Activated naive CD4-positive, alpha-beta T cell treated with anti-CD3 and anti-CD28 coated beads for 36 hours (primary cell): ENCODE measurements around the gene RAB20. TPM values are rescaled to one million over a fixed set of nuclear protein-coding genes. Genes with fewer than 3 reads are reported as not detected.
A peak's percentile ranks its signal among the peaks of the same experiment; 100 is the strongest.

Experiments used
- CTCF ChIA-PET: fragments of 350-600 bp; sonication (Branson Sonifier 250); formaldehyde crosslinking; loops from one replicate; lab custom pipeline; 2021; ENCODE audit warnings: antibody characterized with exemption; lab: Charles Lee
- DNase-seq: peaks from one replicate; pipeline ENCODE4 v3.0.0-alpha.2; 2020
- H3K27ac Mint-ChIP-seq: one replicate; pipeline ENCODE4 v1.8.0; 2021; ENCODE audit warnings: mild to moderate bottlenecking, mixed read lengths
- H3K27me3 Mint-ChIP-seq: one replicate; pipeline ENCODE4 v1.8.0; 2021; ENCODE audit warnings: low read depth, mixed read lengths
- H3K36me3 Mint-ChIP-seq: one replicate; pipeline ENCODE4 v1.8.0; 2021; ENCODE audit warnings: low read depth, mixed read lengths
- H3K4me1 Mint-ChIP-seq: one replicate; pipeline ENCODE4 v1.8.0; 2021; ENCODE audit warnings: low read depth, mixed read lengths
- H3K4me3 Mint-ChIP-seq: one replicate; pipeline ENCODE4 v1.8.0; 2021; ENCODE audit warnings: mild to moderate bottlenecking, moderate library complexity, mixed read lengths
- H3K9me3 Mint-ChIP-seq: one replicate; pipeline ENCODE4 v1.8.0; 2021; ENCODE audit warnings: mixed read lengths
- intact Hi-C: fragments of 100-400 bp; cut with micrococcal nuclease; formaldehyde crosslinking; loops from one replicate; pipeline ENCODE4 v1.15.1; 2023
- total RNA-seq, 2 experiments: library from RNA; stranded (reverse); gene quantifications; one replicate each; pipeline ENCODE4 v1.2.3, GENCODE V29; 2021

The RAB20 gene
- total RNA-seq, 2 experiments from 2014 or later: 1.4 to 1.5 TPM

DNA sequence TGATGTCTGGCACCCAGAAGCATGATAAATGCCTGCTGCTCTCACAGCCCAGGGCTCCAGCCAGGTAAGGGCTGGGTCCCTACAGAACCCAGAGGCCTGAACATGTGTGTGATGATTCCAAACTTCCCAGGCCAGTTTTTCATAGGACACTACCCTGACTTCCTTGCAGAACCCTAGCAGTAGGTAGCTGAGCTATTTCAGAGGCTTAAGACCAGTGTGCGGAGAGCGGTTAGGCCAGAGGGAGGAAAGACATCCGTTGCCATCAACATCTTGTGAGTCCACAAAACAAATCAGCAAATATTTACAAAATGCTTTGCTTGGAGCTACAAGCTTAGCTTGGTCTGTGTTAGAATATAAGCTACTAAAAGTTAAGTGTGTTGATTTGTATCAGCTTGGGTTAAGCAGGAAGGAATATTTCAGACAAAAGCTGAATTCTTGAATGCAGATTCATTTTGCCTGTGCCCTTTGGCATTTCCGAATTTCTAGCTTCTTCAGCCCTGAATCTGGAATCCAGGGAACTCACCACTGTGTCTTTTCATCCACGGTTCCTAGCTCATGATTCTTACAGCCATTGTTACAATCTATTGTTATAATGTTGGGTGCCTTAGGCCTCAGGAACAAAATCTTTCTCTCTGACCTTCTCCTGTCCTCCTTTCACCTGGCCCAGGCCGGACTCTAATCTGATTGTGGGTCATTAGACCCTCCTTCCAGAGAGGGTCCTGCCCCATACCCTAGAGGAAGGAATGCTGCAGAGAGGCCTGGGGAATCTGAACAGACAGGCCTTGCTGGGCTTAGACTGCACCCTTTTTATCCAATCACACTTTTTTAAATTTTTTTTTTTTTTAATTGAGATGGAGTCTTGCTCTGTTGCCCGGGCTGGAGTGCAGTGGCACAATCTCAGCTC is 12.4 kb downstream of the RAB20 start:
- Mint-ChIP-seq H3K4me3 (no peak overlapping the region), H3K4me1 (no peaks in the 10 kb centered on the region), H3K9me3 (peaks cover 7% of the 10 kb centered on the region), H3K27ac (no peak overlapping the region), H3K36me3 (peaks cover 8% of the 10 kb centered on the region), H3K27me3 (no peaks in the 10 kb centered on the region)
- DNase-seq: no peak
- intact Hi-C loops: no loop called here
- CTCF ChIA-PET: interaction anchor here (1.1 kb wide), 1 partner anchor 54 kb away, joined by 3 read pairs; no protein-coding TSS in a partner anchor

DNA sequence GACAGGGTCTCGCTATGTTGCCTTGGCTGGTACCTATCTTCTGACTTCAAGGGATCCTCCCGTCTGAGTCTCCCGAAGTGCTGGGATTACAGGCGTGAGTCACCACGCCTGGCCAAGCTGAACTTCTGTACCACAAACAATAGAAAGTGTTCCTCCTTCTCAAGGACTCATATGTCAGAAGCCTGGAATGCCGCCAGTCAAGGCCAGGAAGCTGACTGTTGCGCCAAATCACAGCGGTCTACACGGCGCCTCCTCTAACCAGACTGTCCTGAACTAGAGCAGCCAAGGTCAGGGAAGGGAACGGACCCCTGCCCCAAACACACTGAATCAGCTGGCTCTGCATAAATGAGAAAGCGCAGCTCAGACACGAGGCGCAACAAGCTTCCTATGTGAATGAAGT is 14.6 kb downstream of the RAB20 start:
- DNase-seq: no peak
- Mint-ChIP-seq H3K9me3 (peaks cover 7% of the 10 kb centered on the region), H3K4me3 (no peak overlapping the region), H3K27ac (no peak overlapping the region), H3K36me3 (peaks cover 8% of the 10 kb centered on the region), H3K27me3 (no peaks in the 10 kb centered on the region), H3K4me1 (no peaks in the 10 kb centered on the region)
- CTCF ChIA-PET: no interaction called here
- intact Hi-C loops: no loop called here

DNA sequence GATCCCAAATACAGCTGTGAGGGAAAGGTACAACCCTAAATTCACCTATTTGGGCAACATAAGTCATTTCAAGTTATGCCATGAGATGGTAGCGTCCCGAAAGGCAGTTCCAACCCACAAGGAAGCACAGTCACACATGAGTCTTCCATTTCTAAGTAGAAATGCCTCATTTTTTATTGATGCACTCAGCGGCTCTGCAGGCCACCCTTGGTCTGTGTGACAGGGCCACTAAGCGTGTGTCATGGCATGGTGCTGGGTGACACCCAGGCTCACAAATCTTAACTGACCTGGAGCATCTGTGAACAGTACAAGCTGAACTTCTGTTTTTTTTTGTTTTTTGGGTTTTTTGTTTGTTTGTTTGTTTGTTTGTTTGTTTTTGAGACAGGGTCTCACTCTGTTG is 15.1 kb downstream of the RAB20 start:
- Mint-ChIP-seq H3K27me3 (no peaks in the 10 kb centered on the region), H3K27ac (no peak overlapping the region), H3K4me1 (no peaks in the 10 kb centered on the region), H3K4me3 (no peak overlapping the region), H3K9me3 (peaks cover 7% of the 10 kb centered on the region), H3K36me3 (peaks cover 8% of the 10 kb centered on the region)
- no peak for DNase-seq
- CTCF ChIA-PET: interaction anchor here (1.1 kb wide), 1 partner anchor 13 kb away, joined by 3 read pairs; no protein-coding TSS in a partner anchor
- intact Hi-C loops: no loop called here

DNA sequence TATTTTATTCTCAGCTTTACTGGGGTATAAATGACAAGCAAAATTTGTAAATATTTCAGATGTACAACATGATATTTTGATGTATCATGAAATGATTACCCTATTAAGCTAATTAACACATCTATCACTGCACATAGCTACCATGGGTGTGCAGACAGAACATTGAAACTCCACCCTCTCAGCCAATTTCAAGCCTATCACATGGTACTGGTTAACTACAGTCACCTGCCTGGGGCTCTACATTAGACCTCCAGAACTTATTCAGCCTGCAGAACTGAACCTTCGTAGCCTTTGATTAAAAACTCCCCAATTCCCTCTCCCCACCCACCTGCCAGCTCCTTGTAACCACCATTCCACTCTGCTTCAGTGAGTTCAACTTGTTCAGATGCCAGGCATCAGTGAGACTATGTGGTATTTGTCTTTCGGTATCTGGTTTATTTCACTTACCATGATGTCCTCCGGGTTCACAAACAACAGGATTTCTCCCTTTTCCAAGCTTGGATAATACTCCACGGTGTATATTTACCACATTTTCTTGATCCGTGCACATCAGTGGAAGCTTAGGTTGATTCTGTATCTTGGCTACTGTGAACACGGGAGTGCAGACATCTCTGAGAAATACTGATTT is 19.2 kb downstream of the RAB20 start:
- Mint-ChIP-seq H3K36me3 (peaks cover 6% of the 10 kb centered on the region), H3K4me3 (no peak overlapping the region), H3K27ac (no peak overlapping the region), H3K9me3 (peaks cover 6% of the 10 kb centered on the region), H3K27me3 (no peaks in the 10 kb centered on the region), H3K4me1 (no peaks in the 10 kb centered on the region)
- intact Hi-C loops: no loop called here
- CTCF ChIA-PET: interaction anchor here (0.6 kb wide), 1 partner anchor 191 kb away, joined by 3 read pairs; no protein-coding TSS in a partner anchor
- DNase-seq: no peak

DNA sequence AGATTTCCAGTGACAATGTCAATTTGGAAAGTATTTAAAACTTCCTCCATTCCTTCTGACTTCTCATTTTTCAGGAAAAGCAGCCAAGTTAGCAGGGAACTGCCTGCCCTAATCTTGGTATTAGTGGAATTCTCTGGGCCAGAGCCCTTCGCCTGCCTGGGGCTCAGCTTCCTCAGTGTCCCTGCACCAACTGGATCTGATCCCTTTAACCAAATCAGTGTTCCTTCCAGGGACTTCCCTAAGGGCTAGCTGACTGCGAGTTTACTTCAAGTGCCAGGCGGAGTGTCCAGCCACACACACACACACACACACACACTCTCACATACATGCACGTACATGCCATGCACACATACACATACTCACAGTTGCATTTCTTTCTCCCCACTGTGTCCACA is 20.0 kb downstream of the RAB20 start:
- CTCF ChIA-PET: interaction anchor here (0.6 kb wide), 1 partner anchor 190 kb away, joined by 3 read pairs; no protein-coding TSS in a partner anchor
- H3K36me3 Mint-ChIP-seq: peaks cover 3% of the 10 kb centered on the region
- H3K4me3 Mint-ChIP-seq: no peak overlapping the region
- no peak overlapping the region for H3K27ac Mint-ChIP-seq
- intact Hi-C loops: no loop called here
- H3K27me3 Mint-ChIP-seq: no peaks in the 10 kb centered on the region
- no peaks in the 10 kb centered on the region for H3K4me1 Mint-ChIP-seq
- DNase-seq: no peak
- H3K9me3 Mint-ChIP-seq: no peaks in the 10 kb centered on the region

DNA sequence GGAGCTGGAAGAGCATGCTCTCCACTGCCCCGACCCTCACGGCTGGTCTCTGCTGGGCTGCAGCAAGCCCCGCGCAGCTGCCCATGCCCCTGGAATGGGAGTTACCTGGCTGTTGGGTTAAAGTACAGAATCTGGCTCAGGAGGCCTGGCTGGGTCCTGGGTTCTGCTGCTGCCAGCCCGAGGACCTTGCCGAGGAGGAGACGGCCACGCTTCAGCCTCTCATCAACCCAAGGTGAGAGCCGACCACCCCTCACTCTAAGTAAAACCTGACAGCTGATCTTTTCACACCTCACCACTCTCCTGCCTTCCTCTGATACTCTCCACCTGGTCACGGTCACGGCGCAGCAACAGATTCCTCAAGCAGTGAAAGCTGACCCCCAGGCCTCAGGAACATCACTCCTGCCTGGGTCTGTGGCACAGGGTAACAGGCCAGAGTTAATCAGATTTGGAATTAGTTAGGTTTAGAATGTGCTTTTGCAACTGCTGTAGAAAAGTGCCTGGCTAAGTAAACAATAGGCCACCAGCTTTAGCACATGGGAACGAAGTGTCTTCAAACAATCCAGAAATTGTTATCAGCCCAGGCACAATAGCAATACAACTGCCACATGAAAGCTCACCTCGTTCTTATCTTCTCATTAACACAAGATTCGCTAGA is 20.5 kb downstream of the RAB20 start:
- intact Hi-C loops: no loop called here
- Mint-ChIP-seq H3K4me3 (no peak overlapping the region), H3K27ac (no peak overlapping the region), H3K4me1 (peaks cover 5% of the 10 kb centered on the region), H3K9me3 (no peaks in the 10 kb centered on the region), H3K27me3 (no peaks in the 10 kb centered on the region), H3K36me3 (peaks cover 2% of the 10 kb centered on the region)
- CTCF ChIA-PET: no interaction called here
- no peak for DNase-seq

DNA sequence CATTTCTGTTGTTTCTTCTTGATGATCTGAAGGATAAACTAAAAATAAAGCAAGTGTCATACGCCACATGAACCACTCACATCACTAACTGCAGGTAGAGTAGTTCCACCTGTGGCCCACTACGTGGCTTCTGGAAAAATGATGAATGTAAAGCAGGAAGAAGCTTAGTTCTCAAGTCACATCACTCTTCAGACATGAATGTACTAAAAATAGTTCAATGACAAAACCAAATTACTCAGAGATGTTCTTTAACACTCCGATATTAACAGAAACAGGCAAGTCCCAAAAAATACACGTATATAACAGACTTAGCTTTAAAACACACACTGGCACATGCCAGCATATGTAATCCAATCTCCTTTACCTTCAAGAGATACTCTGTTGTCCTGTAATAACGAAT is 21.6 kb downstream of the RAB20 start:
- peaks cover under 1% of the 10 kb centered on the region for H3K36me3 Mint-ChIP-seq
- intact Hi-C loops: no loop called here

DNA sequence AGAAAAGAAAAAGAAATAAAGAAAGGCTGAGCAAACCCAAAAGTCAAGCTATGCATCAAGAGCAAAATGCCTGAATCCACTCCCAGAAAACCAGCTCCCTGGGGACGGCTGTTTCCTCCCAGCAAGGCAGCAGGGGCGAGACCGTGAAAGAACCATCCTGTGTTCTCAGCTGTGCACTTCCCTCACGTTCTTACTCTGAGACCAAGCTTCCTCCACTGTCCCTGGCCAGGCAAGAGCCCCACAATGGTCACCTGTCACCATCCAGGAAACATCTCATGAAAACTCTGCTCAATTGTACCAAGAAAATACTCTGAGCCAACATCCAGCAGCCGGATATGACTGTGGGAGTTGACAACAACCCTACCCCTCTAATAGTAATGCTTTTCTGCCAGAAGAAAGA is 22.9 kb downstream of the RAB20 start:
- Mint-ChIP-seq H3K27me3 (no peaks in the 10 kb centered on the region), H3K27ac (no peak overlapping the region), H3K36me3 (no peaks in the 10 kb centered on the region), H3K9me3 (no peaks in the 10 kb centered on the region), H3K4me1 (peaks cover 5% of the 10 kb centered on the region), H3K4me3 (no peak overlapping the region)
- intact Hi-C loops: no loop called here
- CTCF ChIA-PET: interaction anchor here (1.5 kb wide), 1 partner anchor 11 kb away, joined by 3 read pairs; no protein-coding TSS in a partner anchor
- DNase-seq: no peak

More for the DNA sequence above, 21.6 kb downstream of the RAB20 start:
- peaks cover 5% of the 10 kb centered on the region for H3K4me1 Mint-ChIP-seq
- H3K9me3 Mint-ChIP-seq: no peaks in the 10 kb centered on the region
- DNase-seq: no peak
- H3K27ac Mint-ChIP-seq: no peak overlapping the region
- CTCF ChIA-PET: no interaction called here
- H3K4me3 Mint-ChIP-seq: no peak overlapping the region
- no peaks in the 10 kb centered on the region for H3K27me3 Mint-ChIP-seq

DNA sequence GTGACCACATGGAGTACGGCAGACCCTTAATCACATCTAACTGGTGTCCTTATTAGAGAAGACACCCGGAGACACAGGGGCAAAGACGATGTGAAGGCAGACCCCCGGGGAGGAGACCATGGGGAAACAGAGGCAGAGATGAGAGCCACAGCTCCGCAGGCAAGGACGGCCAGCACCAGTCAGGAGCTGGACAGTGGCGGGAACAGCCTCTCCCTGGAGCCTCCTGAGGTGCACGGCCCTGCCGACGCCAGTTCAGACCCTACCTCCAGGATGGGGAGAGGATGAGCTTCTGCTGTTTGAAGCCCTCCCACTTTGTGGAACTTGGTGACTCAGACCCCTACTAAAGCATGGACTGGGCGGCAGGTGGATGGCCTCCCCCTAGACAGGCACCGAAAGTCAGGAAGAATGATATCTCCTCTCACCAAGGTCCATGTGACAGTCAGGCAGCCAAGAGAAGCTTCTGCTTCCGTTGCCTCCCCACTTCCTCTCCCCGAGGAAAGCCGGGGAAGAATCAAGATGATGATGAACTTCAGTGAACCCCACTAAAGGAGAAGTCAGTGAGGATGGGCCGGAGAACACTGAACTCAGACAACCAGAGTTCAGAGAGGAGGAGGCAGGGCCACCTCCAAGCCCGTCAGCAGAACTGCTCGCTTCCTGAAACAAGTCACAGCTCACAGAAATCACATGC is 25.4 kb downstream of the RAB20 start:
- CTCF ChIA-PET: interaction anchor here (1.3 to 1.5 kb wide), 2 partner anchors 20 to 81 kb away, joined by 4 read pairs; no protein-coding TSS in a partner anchor
- Mint-ChIP-seq H3K4me1 (peaks cover 5% of the 10 kb centered on the region), H3K4me3 (no peak overlapping the region), H3K27ac (no peak overlapping the region), H3K36me3 (no peaks in the 10 kb centered on the region), H3K9me3 (no peaks in the 10 kb centered on the region), H3K27me3 (no peaks in the 10 kb centered on the region)
- DNase-seq: peak; percentile 16
- intact Hi-C loops: no loop called here

DNA sequence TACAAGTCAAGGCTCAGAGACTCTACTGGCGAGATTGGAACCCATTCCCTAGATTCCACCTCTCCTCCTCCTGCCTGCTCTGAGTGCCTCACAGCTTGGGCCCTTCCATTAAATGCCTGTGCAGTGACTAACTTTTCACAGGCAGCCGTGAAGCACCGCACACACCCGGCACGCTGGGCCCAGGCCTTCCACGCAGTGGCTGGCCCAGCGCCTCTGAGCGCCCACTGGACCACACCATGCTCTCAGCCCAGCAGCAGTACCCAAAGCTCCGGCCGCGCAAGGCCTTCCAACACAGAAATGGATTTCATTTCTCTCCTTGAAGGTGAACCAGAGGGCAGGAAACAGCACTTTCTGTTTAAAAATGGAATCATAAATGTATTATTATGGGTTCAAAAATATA is 26.0 kb downstream of the RAB20 start:
- DNase-seq: no peak
- Mint-ChIP-seq H3K36me3 (no peaks in the 10 kb centered on the region), H3K27me3 (no peaks in the 10 kb centered on the region), H3K4me1 (peaks cover 5% of the 10 kb centered on the region), H3K4me3 (no peak overlapping the region), H3K27ac (no peak overlapping the region), H3K9me3 (no peaks in the 10 kb centered on the region)
- intact Hi-C loops: no loop called here
- CTCF ChIA-PET: interaction anchor here (1.3 kb wide), 1 partner anchor 80 kb away, joined by 4 read pairs; no protein-coding TSS in a partner anchor

DNA sequence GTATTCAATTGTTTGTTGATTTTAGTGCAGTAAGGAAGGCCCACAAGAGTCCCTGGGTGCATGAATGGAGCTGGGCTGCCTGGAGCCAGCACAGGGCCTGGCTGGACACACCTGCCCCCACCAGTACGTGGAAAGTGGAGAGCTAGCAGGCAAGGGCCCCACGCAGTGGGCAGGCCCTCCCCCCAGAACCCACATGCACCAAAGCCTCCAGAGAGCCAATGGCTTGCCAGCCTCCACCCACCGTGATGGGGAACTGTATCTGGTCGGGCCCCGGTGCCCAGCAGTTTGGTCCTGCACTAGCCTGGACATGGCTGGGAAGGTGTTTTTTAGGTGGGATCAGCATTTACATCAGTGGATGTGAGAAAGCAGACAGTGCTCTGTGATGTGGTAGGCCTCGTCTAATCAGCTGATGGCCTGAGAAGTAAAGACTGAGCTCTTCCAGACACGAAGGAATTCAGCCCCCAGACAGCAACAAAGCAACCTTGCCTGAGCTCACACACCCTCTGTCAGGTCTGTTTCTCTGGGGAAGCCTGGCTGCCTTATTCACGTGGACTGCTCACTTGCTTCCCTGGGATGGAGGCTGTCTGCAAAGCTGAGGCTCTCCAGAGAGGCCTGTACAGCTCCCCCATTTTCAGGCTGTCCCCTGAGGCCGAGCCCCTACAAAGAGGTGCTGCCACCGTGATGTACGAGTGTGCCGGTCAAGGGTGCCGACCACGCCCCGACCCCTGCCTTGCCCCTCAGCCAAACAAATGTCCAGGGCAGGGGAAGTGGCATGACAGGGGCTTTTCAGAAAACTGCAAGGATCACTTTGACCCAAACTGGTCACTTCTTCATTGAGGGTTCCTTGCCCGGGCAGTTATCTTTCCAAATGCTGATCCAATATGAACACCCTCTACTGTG is 27.5 kb downstream of the RAB20 start:
- DNase-seq: no peak
- peaks cover 5% of the 10 kb centered on the region for H3K4me1 Mint-ChIP-seq
- CTCF ChIA-PET: interaction anchor here (1.1 kb wide), 1 partner anchor 18 kb away, joined by 3 read pairs; no protein-coding TSS in a partner anchor
- H3K9me3 Mint-ChIP-seq: no peaks in the 10 kb centered on the region
- intact Hi-C loops: no loop called here
- no peak overlapping the region for H3K27ac Mint-ChIP-seq
- H3K36me3 Mint-ChIP-seq: no peaks in the 10 kb centered on the region
- no peak overlapping the region for H3K4me3 Mint-ChIP-seq
- no peaks in the 10 kb centered on the region for H3K27me3 Mint-ChIP-seq
